Mesodermal cell (in vitro differentiated cells): ENCODE results near the gene CNBP.
"Not testable (repeated sequence)": the region's sequence is repeated elsewhere in the genome, so short reads cannot be mapped to it uniquely, and the experiment has no call there.

Source experiments
- H3K27ac ChIP-seq: 2 replicates; pipeline ENCODE4 v1.7.0; 2013; ENCODE audit warnings: mild to moderate bottlenecking, low read depth, low read length, moderate library complexity; ENCODE audit not compliant: severe bottlenecking
- H3K36me3 ChIP-seq: 2 replicates; pipeline ENCODE4 v1.7.1; 2013; ENCODE audit warnings: mild to moderate bottlenecking, low read length, moderate library complexity; ENCODE audit not compliant: control insufficient read depth, insufficient read depth
- H3K4me1 ChIP-seq: one replicate; pipeline ENCODE4 v1.7.1; 2013; ENCODE audit warnings: mild to moderate bottlenecking, low read length; ENCODE audit not compliant: insufficient read depth, control insufficient read depth, poor library complexity, severe bottlenecking
- H3K4me3 ChIP-seq: 2 replicates; pipeline ENCODE4 v1.7.0; 2013; ENCODE audit warnings: low read length, control low read depth, mild to moderate bottlenecking; ENCODE audit not compliant: insufficient read depth, poor library complexity, severe bottlenecking; ENCODE audit errors: extremely low read depth
- H3K9me3 ChIP-seq: 2 replicates; pipeline ENCODE4 v1.7.1; 2013; ENCODE audit warnings: mild to moderate bottlenecking, low read length, moderate library complexity; ENCODE audit not compliant: control insufficient read depth
- WGBS, 2 experiments: methylation state at CpG; one replicate each; pipeline ENCODE4 v1.1.5; 2013; ENCODE audit warnings: missing lambda C conversion rate in 2 of 2; ENCODE audit not compliant: insufficient coverage in 2 of 2; 5-methylcytosine and 5-hydroxymethylcytosine counted together

The CNBP gene

GRCh38 chr3:129211345-129211744 lies 27.6 kb upstream of the CNBP start:
- H3K9me3 ChIP-seq = no peaks in the 10 kb centered on the region
- no peak overlapping the region for H3K4me3 ChIP-seq
- no peaks in the 10 kb centered on the region for H3K4me1 ChIP-seq
- WGBS, 2 experiments = 86% methylated on average over 1 of the region's 1 CpG
- no peaks in the 10 kb centered on the region for H3K36me3 ChIP-seq
- no peak overlapping the region for H3K27ac ChIP-seq

- Histone ChIP-seq H3K9me3 (no peaks in the 10 kb centered on the region), H3K4me1 (no peaks in the 10 kb centered on the region), H3K36me3 (no peaks in the 10 kb centered on the region), H3K27ac (no peak overlapping the region), H3K4me3 (no peak overlapping the region)
- 90 to 93% methylated on average over 2 of the region's 4 CpGs for WGBS, 2 experiments
Measured at GRCh38 chr3:129207479-129207878, 23.8 kb upstream of the CNBP start.

GRCh38 chr3:129205109-129205832 lies 21.6 kb upstream of the CNBP start:
- Histone ChIP-seq H3K27ac (no peak overlapping the region), H3K36me3 (no peaks in the 10 kb centered on the region), H3K4me1 (no peaks in the 10 kb centered on the region), H3K9me3 (no peaks in the 10 kb centered on the region), H3K4me3 (no peak overlapping the region)
- WGBS, 2 experiments = 87 to 89% methylated on average over 6 of the region's 8 CpGs

- no peaks in the 10 kb centered on the region for H3K4me1 ChIP-seq
- no peaks in the 10 kb centered on the region for H3K36me3 ChIP-seq
- WGBS, 2 experiments = no CpG with 5 or more reads among the region's 2 CpGs
- no peaks in the 10 kb centered on the region for H3K9me3 ChIP-seq
- H3K27ac ChIP-seq = no peak overlapping the region
- no peak overlapping the region for H3K4me3 ChIP-seq
Measured at GRCh38 chr3:129204473-129204872, 20.8 kb upstream of the CNBP start.

GRCh38 chr3:129199366-129199765 lies 15.7 kb upstream of the CNBP start:
- H3K36me3 ChIP-seq = no peaks in the 10 kb centered on the region
- 91 to 92% methylated on average over 4 to 6 of the region's 8 CpGs for WGBS, 2 experiments
- H3K4me1 ChIP-seq = peaks cover 13% of the 10 kb centered on the region
- H3K4me3 ChIP-seq = no peak overlapping the region
- H3K27ac ChIP-seq = no peak overlapping the region
- H3K9me3 ChIP-seq = no peaks in the 10 kb centered on the region

GRCh38 chr3:129197321-129197720 lies 13.6 kb upstream of the CNBP start:
- Histone ChIP-seq H3K4me3 (no peak overlapping the region), H3K4me1 (peaks cover 13% of the 10 kb centered on the region), H3K27ac (no peak overlapping the region), H3K36me3 (no peaks in the 10 kb centered on the region), H3K9me3 (no peaks in the 10 kb centered on the region)
- WGBS, 2 experiments = no CpG with 5 or more reads among the region's 1 CpG

GRCh38 chr3:129196601-129197000 lies 12.9 kb upstream of the CNBP start:
- Histone ChIP-seq H3K9me3 (no peaks in the 10 kb centered on the region), H3K27ac (no peak overlapping the region), H3K36me3 (no peaks in the 10 kb centered on the region), H3K4me3 (no peak overlapping the region), H3K4me1 (peaks cover 13% of the 10 kb centered on the region)
- 89% methylated on average over 1 of the region's 3 CpGs; no CpG with 5 or more reads in 1 of the 2 experiments for WGBS, 2 experiments

- Histone ChIP-seq H3K9me3 (no peaks in the 10 kb centered on the region), H3K27ac (peak overlapping the region; percentile 85), H3K36me3 (no peaks in the 10 kb centered on the region), H3K4me3 (no peak overlapping the region), H3K4me1 (peaks cover 13% of the 10 kb centered on the region)
- 64 to 75% methylated on average over 5 to 6 of the region's 6 CpGs for WGBS, 2 experiments
Measured at GRCh38 chr3:129195731-129196256, 12.1 kb upstream of the CNBP start.

GRCh38 chr3:129189793-129190192 lies 6.1 kb upstream of the CNBP start:
- H3K9me3 ChIP-seq, H3K36me3 ChIP-seq, H3K4me3 ChIP-seq, H3K4me1 ChIP-seq, H3K27ac ChIP-seq: not testable (repeated sequence)
- 94 to 100% methylated on average over 3 to 7 of the region's 8 CpGs for WGBS, 2 experiments

- 100% methylated on average over 1 of the region's 1 CpG; no CpG with 5 or more reads in 1 of the 2 experiments for WGBS, 2 experiments
- H3K27ac ChIP-seq = no peak overlapping the region
- H3K4me3 ChIP-seq = no peak overlapping the region
- no peaks in the 10 kb centered on the region for H3K36me3 ChIP-seq
- H3K4me1 ChIP-seq = no peaks in the 10 kb centered on the region
- H3K9me3 ChIP-seq = no peaks in the 10 kb centered on the region
Measured at GRCh38 chr3:129187857-129188256, 4.2 kb upstream of the CNBP start.

- Histone ChIP-seq H3K4me1 (peaks cover 4% of the 10 kb centered on the region), H3K9me3 (no peaks in the 10 kb centered on the region), H3K27ac (no peak overlapping the region), H3K36me3 (peaks cover 6% of the 10 kb centered on the region), H3K4me3 (no peak overlapping the region)
- WGBS, 2 experiments = no CpG with 5 or more reads among the region's 3 CpGs
Measured at GRCh38 chr3:129185783-129186182, 2.1 kb upstream of the CNBP start.
